Small intestine (tissue), 7 donors: ENCODE data around the gene LAMA5. TPM values are rescaled to one million over a fixed set of nuclear protein-coding genes. Genes with fewer than 3 reads are reported as not detected.

Source experiments
- DNase-seq, 2 donors: peaks; one replicate each; pipeline versions ENCODE4 v3.0.0 to v3.0.0-alpha.2; 2013
- FAIRE-seq: peaks from 2 replicates; lab custom pipeline; 2012; peaks lifted over from hg19 to GRCh38; lab: Jason Lieb, UNC
- H3K27ac ChIP-seq, 3 donors: one replicate each; pipeline ENCODE4 v1.5.1; 2013; ENCODE audit warnings: low read length in 2 of 3, mild to moderate bottlenecking in 2 of 3, control low read depth in 1 of 3, inconsistent platforms in 1 of 3, low read depth in 1 of 3, moderate library complexity in 1 of 3
- H3K27me3 ChIP-seq, 3 donors: one replicate each; pipeline ENCODE4 v1.6.1; 2013; ENCODE audit warnings: low read length in 3 of 3, inconsistent platforms in 1 of 3; ENCODE audit not compliant: control insufficient read depth in 3 of 3, insufficient read depth in 3 of 3
- H3K36me3 ChIP-seq, 3 donors: one replicate each; pipeline ENCODE4 v1.6.1; 2013; ENCODE audit warnings: low read length in 3 of 3, inconsistent platforms in 1 of 3, low read depth in 1 of 3, mild to moderate bottlenecking in 1 of 3, moderate library complexity in 1 of 3; ENCODE audit not compliant: control insufficient read depth in 3 of 3, insufficient read depth in 2 of 3
- H3K4me1 ChIP-seq, 3 donors: one replicate each; pipeline ENCODE4 v1.6.1; 2013; ENCODE audit warnings: low read length in 2 of 3, inconsistent platforms in 1 of 3, low read depth in 1 of 3, mild to moderate bottlenecking in 1 of 3, moderate library complexity in 1 of 3; ENCODE audit not compliant: control insufficient read depth in 3 of 3, insufficient read depth in 2 of 3
- H3K4me3 ChIP-seq, 3 donors: one replicate each; pipeline ENCODE4 v1.5.1; 2013; ENCODE audit warnings: low read length in 3 of 3, control low read depth in 1 of 3, inconsistent platforms in 1 of 3, low read depth in 1 of 3, mild to moderate bottlenecking in 1 of 3, moderate library complexity in 1 of 3
- H3K9me3 ChIP-seq, 2 donors: one replicate each; pipeline ENCODE4 v1.6.1; 2013; ENCODE audit warnings: low read depth in 1 of 2, low read length in 1 of 2; ENCODE audit not compliant: control insufficient read depth in 2 of 2, insufficient read depth in 1 of 2
- WGBS, 3 donors: extraction: QIAGEN DNeasy Blood & Tissue Kit; methylation state at CpG; one replicate each; pipeline ENCODE4 v1.1.7; 2013; 5-methylcytosine and 5-hydroxymethylcytosine counted together
- polyA plus RNA-seq, 4 donors: library from polyadenylated mRNA; stranded (reverse) in 3 of 4; unstranded in 1 of 4; fragments of 200-250 nt in 3 of 4; fragments of 120-200 nt in 1 of 4; gene quantifications; one replicate each; pipeline versions ENCODE4 v1.2.1 to v1.2.3, GENCODE V29; 2013
- donor health status: healthy with polysubstance abuse.
- donor health status: control.
- donor health status: control.
- donor health status: Bipolar disorder and iron deficiency.
- donor health status: healthy.

Gene LAMA5
- polyA plus RNA-seq, 4 donors = 1.3 to 62.8 (median 23.0) TPM

- Histone ChIP-seq H3K4me1 (peaks cover 0 to 11% (median 5%) of the 10 kb centered on the region in 3 donors), H3K27ac (no peak overlapping the region), H3K9me3 (no peaks in the 10 kb centered on the region), H3K36me3 (peaks cover 0 to 73% (median 0%) of the 10 kb centered on the region in 3 donors), H3K27me3 (no peaks in the 10 kb centered on the region), H3K4me3 (no peak overlapping the region)
- 83 to 84% (median 83%) methylated on average over 21 of the region's 21 CpGs for whole genome bisulfite sequencing, 3 donors
- FAIRE-seq = no peak
- no peak for DNase-seq
Measured at GRCh38 chr20:62401331-62401779, 34.2 kb upstream of the LAMA5 start.

GRCh38 chr20:62400541-62400940 lies 33.4 kb upstream of the LAMA5 start:
- H3K27ac ChIP-seq = no peak overlapping the region
- 88 to 90% (median 89%) methylated on average over 10 of the region's 10 CpGs for WGBS, 3 donors
- peaks cover 0 to 5% (median 0%) of the 10 kb centered on the region in 3 donors for H3K4me1 ChIP-seq
- no peaks in the 10 kb centered on the region for H3K27me3 ChIP-seq
- no peak overlapping the region for H3K4me3 ChIP-seq
- FAIRE-seq = no peak
- peaks cover 0 to 76% (median 0%) of the 10 kb centered on the region in 3 donors for H3K36me3 ChIP-seq
- no peak for DNase-seq
- H3K9me3 ChIP-seq = no peaks in the 10 kb centered on the region

- Histone ChIP-seq H3K27ac (no peak overlapping the region), H3K4me1 (peaks cover 0 to under 1% (median 0%) of the 10 kb centered on the region in 3 donors), H3K4me3 (no peak overlapping the region), H3K36me3 (peaks cover 0 to 76% (median 0%) of the 10 kb centered on the region in 3 donors), H3K9me3 (no peaks in the 10 kb centered on the region), H3K27me3 (no peaks in the 10 kb centered on the region)
- no peak for FAIRE-seq
- no peak for DNase-seq
- WGBS, 3 donors = 69 to 81% (median 77%) methylated on average over 6 to 7 of the region's 7 CpGs
Measured at GRCh38 chr20:62400021-62400420, 32.9 kb upstream of the LAMA5 start.

- H3K4me3 ChIP-seq = no peak overlapping the region
- H3K36me3 ChIP-seq = peaks cover 0 to 76% (median 3%) of the 10 kb centered on the region in 3 donors
- H3K27ac ChIP-seq = no peak overlapping the region
- H3K4me1 ChIP-seq = no peaks in the 10 kb centered on the region
- H3K27me3 ChIP-seq = no peaks in the 10 kb centered on the region
- H3K9me3 ChIP-seq = no peaks in the 10 kb centered on the region
- 93 to 95% (median 95%) methylated on average over 17 to 19 of the region's 19 CpGs for WGBS, 3 donors
- FAIRE-seq (no peak), DNase-seq (no peak)
Measured at GRCh38 chr20:62398120-62398821, 31.2 kb upstream of the LAMA5 start.

GRCh38 chr20:62396367-62397239 lies 29.5 kb upstream of the LAMA5 start:
- WGBS, 3 donors = 90 to 93% (median 92%) methylated on average over 34 to 35 of the region's 35 CpGs
- H3K4me3 ChIP-seq = no peak overlapping the region
- H3K4me1 ChIP-seq = no peaks in the 10 kb centered on the region
- H3K36me3 ChIP-seq = peaks cover 0 to 78% (median 3%) of the 10 kb centered on the region in 3 donors
- DNase-seq (no peak), FAIRE-seq (no peak)
- no peak overlapping the region for H3K27ac ChIP-seq
- no peaks in the 10 kb centered on the region for H3K9me3 ChIP-seq
- no peaks in the 10 kb centered on the region for H3K27me3 ChIP-seq

GRCh38 chr20:62395311-62396242 lies 28.5 kb upstream of the LAMA5 start:
- FAIRE-seq (no peak), DNase-seq (no peak)
- WGBS, 3 donors = 83 to 88% (median 85%) methylated on average over 26 to 27 of the region's 27 CpGs
- Histone ChIP-seq H3K36me3 (peaks cover 0 to 79% (median 6%) of the 10 kb centered on the region in 3 donors), H3K9me3 (no peaks in the 10 kb centered on the region), H3K27ac (no peak overlapping the region), H3K4me1 (no peaks in the 10 kb centered on the region), H3K27me3 (no peaks in the 10 kb centered on the region), H3K4me3 (no peak overlapping the region)

- peaks cover 0 to 82% (median 8%) of the 10 kb centered on the region in 3 donors for H3K36me3 ChIP-seq
- WGBS, 3 donors = 93 to 95% (median 93%) methylated on average over 44 of the region's 44 CpGs
- H3K27ac ChIP-seq = no peak overlapping the region
- H3K27me3 ChIP-seq = no peaks in the 10 kb centered on the region
- no peaks in the 10 kb centered on the region for H3K4me1 ChIP-seq
- DNase-seq = no peak
- H3K9me3 ChIP-seq = no peaks in the 10 kb centered on the region
- FAIRE-seq = no peak
- H3K4me3 ChIP-seq = no peak overlapping the region
Measured at GRCh38 chr20:62394248-62395245, 27.4 kb upstream of the LAMA5 start.
